ENCODE data around the gene NRN1L. TPM values are rescaled to one million over a fixed set of nuclear protein-coding genes. Genes with fewer than 3 reads are reported as not detected.
"Not testable (repeated sequence)": the region's sequence is repeated elsewhere in the genome, so short reads cannot be mapped to it uniquely, and the experiment has no call there.

The NRN1L gene
- total RNA-seq = not detected in 2 replicates

DNA sequence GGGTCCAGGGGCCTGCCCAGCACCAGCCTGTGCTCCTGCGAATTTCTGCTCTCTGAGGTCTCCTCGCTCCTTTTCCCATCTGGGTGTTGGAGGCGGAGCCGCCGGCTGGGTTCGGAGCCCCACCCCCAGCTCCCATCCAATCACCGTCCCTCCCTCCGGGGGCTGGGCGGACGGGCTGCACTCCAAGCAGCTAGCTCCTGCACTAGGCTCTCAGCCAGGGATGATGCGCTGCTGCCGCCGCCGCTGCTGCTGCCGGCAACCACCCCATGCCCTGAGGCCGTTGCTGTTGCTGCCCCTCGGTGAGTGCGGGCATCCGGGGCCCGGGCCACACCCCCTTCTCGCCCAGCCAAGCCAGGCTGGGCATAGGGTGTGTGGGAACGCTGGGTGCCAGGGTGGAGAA lies at the start of gene NRN1L:
Gene NRN1L (plus strand): TSS at position 202 of the 400 bp plus-strand sequence. CDS start 19 bp downstream, at position 221.
- TF ChIP-seq, protein P1, sequence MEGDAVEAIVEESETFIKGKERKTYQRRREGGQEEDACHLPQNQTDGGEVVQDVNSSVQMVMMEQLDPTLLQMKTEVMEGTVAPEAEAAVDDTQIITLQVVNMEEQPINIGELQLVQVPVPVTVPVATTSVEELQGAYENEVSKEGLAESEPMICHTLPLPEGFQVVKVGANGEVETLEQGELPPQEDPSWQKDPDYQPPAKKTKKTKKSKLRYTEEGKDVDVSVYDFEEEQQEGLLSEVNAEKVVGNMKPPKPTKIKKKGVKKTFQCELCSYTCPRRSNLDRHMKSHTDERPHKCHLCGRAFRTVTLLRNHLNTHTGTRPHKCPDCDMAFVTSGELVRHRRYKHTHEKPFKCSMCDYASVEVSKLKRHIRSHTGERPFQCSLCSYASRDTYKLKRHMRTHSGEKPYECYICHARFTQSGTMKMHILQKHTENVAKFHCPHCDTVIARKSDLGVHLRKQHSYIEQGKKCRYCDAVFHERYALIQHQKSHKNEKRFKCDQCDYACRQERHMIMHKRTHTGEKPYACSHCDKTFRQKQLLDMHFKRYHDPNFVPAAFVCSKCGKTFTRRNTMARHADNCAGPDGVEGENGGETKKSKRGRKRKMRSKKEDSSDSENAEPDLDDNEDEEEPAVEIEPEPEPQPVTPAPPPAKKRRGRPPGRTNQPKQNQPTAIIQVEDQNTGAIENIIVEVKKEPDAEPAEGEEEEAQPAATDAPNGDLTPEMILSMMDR (IDR thresholded peaks at IDR 0.05; ENCODE audit: insufficient read depth, low read depth, low read length) = no peak
- H3K4me3 ChIP-seq (ENCODE audit: low read depth, low read length) = no peak within 1 kb of the TSS
- DNase-seq (ENCODE audit: low read depth) = peak; percentile 90

DNA sequence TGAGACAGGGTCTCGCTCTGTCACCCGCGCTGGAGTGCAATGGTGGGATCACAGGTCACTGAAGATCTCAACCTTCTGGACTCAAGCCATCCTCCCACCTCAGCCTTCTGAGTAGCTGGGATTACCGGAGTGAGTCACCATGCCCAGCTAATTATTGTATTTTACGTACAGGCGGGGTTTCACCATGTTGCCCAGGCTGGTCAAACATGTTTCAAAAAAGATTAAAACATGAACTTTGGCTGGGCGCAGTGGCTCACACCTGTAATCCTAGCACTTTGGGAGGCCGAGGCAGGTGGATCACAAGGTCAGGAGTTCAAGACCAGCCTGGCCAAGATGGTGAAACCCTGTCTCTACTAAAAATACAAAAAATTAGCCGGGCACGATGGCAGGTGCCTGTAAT lies 47.5 kb upstream of the NRN1L start:
- not testable (repeated sequence) for H3K4me3 ChIP-seq (ENCODE audit: low read depth, low read length); DNase-seq (ENCODE audit: low read depth)

DNA sequence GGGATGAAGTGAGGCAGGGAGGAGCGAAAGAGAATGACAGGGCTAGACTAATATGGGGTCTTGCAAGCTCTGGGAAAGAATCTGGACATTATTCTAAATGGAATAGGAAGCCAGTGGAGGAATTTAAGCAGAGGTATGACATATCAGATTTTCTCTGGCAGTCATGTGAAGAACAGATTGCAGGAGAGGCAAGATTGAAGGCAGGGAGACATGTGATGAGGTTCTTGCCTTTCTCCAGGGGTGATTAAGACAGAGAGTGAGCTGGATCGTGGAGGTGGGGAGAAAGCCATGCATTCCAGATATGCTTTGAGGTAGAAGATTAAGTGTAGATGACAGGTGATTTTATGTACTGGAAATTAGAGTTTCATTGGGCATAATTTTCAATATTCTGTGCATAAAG lies 46.9 kb upstream of the NRN1L start:
- no peak for DNase-seq (ENCODE audit: low read depth)
- no peak overlapping the region for H3K4me3 ChIP-seq (ENCODE audit: low read depth, low read length)
- TF ChIP-seq, protein P1 (IDR thresholded peaks at IDR 0.05; ENCODE audit: insufficient read depth, low read depth, low read length) = no peak

DNA sequence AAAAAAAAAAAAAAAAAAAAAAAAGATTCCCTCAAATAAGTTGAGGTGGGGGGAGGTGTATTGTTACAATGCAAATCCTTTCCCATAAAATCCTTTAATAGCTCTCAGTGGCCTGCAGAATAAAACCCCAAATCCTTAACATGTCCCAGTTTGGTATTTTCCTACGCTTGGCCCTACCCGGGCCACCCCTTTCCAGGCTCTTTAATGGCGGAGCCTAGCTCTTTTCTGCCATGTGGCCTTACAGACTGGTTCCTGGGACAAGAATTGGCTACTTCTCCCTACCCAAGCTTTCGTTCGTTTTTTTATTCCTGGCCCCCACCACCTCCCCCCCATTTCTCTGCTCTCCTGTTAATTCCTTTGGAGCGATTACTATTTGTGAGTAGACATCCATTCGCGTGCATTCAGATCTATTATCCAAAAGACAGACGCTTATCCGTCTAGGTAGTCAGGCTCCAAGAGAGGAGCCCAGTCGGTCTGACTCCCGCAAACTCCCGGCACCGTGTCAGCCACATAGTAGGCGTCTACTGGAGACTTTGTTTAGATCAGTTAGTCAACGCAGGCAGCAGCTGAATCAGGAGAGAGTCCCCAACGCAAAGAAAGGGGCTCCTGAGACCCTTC lies 43.4 kb upstream of the NRN1L start:
- peak overlapping the region; percentile 99 for H3K4me3 ChIP-seq (ENCODE audit: low read depth, low read length)
- DNase-seq (ENCODE audit: low read depth) = no peak
- TF ChIP-seq, protein P1 (IDR thresholded peaks at IDR 0.05; ENCODE audit: insufficient read depth, low read depth, low read length) = no peak

DNA sequence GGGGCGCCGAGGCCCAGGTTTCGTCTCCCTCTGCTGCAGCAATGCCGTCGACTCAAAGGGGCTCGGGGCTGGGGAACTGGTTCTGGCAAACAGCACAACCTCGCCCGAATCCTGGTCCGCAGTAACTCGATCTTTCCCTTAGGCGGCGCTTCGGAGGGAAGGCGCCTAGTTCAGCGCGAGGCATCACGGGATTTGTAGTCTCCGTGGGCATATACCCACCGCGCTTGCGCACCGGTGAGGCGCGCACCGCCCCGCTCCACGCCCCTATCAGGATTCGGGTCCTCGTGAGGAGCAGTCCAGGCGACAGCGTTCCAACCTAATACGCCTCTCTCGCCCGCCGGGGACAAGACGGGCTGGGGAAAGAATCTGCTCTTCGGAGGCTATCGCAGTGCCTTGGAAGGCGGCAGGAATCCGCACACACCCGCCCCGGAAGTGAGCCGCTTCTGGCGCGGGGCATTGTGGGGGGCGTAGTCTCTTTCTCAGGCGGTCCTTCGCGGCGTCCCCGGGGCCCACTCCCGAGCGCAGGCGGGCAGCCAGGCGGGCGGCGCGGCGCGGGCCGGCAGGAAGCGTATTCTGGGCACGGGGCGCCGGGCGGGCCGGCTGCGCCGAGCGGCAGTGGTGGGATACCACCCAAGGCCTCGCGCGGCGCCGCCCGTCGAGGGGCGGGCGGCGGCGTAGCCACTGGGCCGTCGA lies 42.7 kb upstream of the NRN1L start, which contains the start of gene THAP11:
Gene THAP11 (plus strand): TSS at position 505 of the 693 bp plus-strand sequence. CDS start 235 bp downstream, outside the sequence.
- TF ChIP-seq, protein P1 (IDR thresholded peaks at IDR 0.05; ENCODE audit: insufficient read depth, low read depth, low read length) = peak; percentile 82
- H3K4me3 ChIP-seq (ENCODE audit: low read depth, low read length) = peak within 1 kb of the TSS; percentile 99
- DNase-seq (ENCODE audit: low read depth) = peak; percentile 95

DNA sequence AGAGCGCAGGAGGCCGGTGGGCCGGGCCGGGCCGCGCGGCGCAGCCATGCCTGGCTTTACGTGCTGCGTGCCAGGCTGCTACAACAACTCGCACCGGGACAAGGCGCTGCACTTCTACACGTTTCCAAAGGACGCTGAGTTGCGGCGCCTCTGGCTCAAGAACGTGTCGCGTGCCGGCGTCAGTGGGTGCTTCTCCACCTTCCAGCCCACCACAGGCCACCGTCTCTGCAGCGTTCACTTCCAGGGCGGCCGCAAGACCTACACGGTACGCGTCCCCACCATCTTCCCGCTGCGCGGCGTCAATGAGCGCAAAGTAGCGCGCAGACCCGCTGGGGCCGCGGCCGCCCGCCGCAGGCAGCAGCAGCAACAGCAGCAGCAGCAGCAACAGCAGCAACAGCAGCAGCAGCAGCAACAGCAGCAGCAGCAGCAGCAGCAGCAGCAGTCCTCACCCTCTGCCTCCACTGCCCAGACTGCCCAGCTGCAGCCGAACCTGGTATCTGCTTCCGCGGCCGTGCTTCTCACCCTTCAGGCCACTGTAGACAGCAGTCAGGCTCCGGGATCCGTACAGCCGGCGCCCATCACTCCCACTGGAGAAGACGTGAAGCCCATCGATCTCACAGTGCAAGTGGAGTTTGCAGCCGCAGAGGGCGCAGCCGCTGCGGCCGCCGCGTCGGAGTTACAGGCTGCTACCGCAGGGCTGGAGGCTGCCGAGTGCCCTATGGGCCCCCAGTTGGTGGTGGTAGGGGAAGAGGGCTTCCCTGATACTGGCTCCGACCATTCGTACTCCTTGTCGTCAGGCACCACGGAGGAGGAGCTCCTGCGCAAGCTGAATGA lies 42.0 kb upstream of the NRN1L start:
- peak overlapping the region; percentile 99 for H3K4me3 ChIP-seq (ENCODE audit: low read depth, low read length)
- TF ChIP-seq, protein P1 (IDR thresholded peaks at IDR 0.05; ENCODE audit: insufficient read depth, low read depth, low read length) = peak; percentile 33
- peak; percentile 55 for DNase-seq (ENCODE audit: low read depth)

DNA sequence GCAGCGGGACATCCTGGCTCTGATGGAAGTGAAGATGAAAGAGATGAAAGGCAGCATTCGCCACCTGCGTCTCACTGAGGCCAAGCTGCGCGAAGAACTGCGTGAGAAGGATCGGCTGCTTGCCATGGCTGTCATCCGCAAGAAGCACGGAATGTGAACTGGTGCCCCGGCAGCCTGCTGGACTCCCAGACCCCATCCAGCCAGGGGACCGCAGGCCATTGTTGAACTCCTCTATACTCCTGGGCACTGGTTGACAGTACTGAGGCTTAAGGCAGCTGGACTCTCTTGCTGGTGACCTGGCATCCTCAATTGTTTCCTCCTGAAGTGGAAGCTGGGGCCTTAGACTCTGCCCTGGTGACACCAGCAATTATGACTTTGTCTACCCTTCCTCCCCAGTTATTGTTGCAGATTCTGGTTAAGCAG lies 41.3 kb upstream of the NRN1L start:
- H3K4me3 ChIP-seq (ENCODE audit: low read depth, low read length) = peak overlapping the region; percentile 99
- no peak for DNase-seq (ENCODE audit: low read depth)
- TF ChIP-seq, protein P1 (IDR thresholded peaks at IDR 0.05; ENCODE audit: insufficient read depth, low read depth, low read length) = no peak

Measured in fibroblast of villous mesenchyme (primary cell).